GM06990 (cell line): ENCODE measurements around the gene PLA2G6.

Experiments
- DNase-seq: peaks from one replicate; pipeline ENCODE4 v3.0.0-alpha.2; 2011; ENCODE audit not compliant: insufficient read length; ENCODE audit errors: extremely low read depth
- H3K27me3 ChIP-seq: replicated peaks from 2 replicates; pipeline ENCODE4 v1.6.0; 2011; ENCODE audit warnings: low read length; ENCODE audit not compliant: control insufficient read depth, insufficient read depth
- H3K36me3 ChIP-seq: 2 replicates; pipeline ENCODE4 v1.5.1; 2011; ENCODE audit warnings: low read length; ENCODE audit not compliant: control insufficient read depth, insufficient read depth
- H3K4me3 ChIP-seq: replicated peaks from 2 replicates; pipeline ENCODE4 v1.5.1; 2011; ENCODE audit warnings: low read depth, mild to moderate bottlenecking, control low read depth, low read length
- TF ChIP-seq, protein P1 (sequence below): IDR thresholded peaks from 2 replicates; pipeline ENCODE4 v1.5.1; 2011; ENCODE audit warnings: low read length, control low read depth, mild to moderate bottlenecking, inconsistent platforms; ENCODE audit not compliant: insufficient read depth, poor library complexity, severe bottlenecking

The PLA2G6 gene

DNA sequence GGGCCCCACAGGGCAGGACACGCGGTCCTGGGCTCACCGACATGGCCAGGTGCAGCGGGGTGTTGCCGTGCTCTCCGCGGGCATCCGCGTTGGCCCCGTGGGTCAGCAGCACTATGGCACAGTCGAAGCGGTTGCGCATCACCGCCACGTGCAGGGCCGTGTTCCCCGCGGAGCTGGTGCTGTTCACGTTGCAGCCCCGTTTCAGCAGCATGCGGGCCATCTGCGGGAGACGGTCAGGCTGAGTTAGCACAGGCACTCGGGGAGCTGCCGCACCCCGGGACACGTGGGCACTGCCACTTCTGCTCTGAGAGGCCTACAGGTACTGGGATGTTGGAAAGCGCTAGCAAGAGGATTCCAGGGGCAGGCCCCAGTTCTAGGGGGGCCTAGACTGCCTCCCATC, 48.8 kb downstream of the PLA2G6 start:
- H3K4me3 ChIP-seq: no peak overlapping the region
- H3K36me3 ChIP-seq: peaks cover 5% of the 10 kb centered on the region
- no peaks in the 10 kb centered on the region for H3K27me3 ChIP-seq
- TF ChIP-seq, protein P1, sequence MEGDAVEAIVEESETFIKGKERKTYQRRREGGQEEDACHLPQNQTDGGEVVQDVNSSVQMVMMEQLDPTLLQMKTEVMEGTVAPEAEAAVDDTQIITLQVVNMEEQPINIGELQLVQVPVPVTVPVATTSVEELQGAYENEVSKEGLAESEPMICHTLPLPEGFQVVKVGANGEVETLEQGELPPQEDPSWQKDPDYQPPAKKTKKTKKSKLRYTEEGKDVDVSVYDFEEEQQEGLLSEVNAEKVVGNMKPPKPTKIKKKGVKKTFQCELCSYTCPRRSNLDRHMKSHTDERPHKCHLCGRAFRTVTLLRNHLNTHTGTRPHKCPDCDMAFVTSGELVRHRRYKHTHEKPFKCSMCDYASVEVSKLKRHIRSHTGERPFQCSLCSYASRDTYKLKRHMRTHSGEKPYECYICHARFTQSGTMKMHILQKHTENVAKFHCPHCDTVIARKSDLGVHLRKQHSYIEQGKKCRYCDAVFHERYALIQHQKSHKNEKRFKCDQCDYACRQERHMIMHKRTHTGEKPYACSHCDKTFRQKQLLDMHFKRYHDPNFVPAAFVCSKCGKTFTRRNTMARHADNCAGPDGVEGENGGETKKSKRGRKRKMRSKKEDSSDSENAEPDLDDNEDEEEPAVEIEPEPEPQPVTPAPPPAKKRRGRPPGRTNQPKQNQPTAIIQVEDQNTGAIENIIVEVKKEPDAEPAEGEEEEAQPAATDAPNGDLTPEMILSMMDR: no peak
- no peak for DNase-seq

DNA sequence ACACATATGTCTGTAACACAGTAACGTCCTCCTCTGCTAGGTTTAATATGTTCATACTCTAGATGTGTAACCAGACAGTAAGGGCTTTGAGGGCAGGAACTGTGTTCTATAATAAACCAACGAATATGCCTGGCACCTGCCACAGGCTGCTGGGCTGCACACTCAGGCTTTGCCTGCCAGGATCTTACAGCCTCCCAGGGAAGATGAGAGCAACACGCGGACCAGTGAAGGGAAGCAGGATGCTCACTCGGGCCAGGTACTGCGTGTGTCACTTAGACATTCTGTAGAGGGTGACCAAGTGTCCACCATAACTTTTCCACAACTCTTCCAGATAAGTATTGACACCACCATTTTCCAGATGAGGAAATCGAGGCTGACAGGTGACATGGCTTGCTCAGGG, 49.5 kb downstream of the PLA2G6 start:
- Histone ChIP-seq H3K36me3 (peaks cover 5% of the 10 kb centered on the region), H3K27me3 (no peaks in the 10 kb centered on the region), H3K4me3 (no peak overlapping the region)
- no peak for DNase-seq
- TF ChIP-seq, protein P1: no peak

DNA sequence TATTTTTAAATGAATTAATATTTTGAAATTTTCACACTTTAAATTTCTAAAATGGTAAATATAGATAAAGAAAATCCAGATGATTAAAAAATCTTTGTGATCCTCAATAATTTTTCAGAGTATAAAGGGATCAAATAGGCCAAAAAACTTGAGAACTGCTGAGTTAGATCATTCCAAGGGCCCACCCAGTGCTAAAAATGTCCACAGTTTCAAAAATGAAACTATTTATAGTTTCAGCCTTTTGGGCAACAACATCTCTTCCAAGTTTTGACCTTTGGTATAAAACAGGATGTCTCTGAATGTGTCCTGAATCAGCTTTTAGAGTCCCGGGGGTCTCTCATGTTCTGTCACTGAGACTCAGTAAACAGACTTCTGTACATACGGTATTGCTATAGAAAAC, 50.2 kb downstream of the PLA2G6 start:
- Histone ChIP-seq H3K27me3 (no peaks in the 10 kb centered on the region), H3K36me3 (peaks cover 5% of the 10 kb centered on the region), H3K4me3 (no peak overlapping the region)
- DNase-seq: no peak
- TF ChIP-seq, protein P1: no peak

DNA sequence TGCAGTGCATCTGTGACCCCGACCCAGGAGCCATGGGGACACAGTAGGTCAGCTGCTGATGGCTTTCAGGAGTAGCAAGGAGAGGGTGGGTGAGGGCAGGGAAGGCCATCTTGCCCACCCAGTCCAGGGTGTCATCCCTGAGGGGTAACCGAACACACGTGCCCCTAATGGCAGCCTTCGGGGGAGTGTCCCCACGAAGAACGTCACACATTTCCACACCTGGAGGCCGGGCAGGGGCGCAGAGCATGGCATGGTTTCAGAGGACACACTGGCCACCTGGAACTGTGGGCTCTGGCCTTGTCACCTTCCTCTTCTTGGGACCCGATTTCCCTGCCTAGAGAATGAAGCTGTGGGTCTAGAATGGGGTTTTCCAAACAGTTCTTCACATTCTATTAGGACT, 51.8 kb downstream of the PLA2G6 start:
- Histone ChIP-seq H3K27me3 (no peaks in the 10 kb centered on the region), H3K4me3 (no peak overlapping the region), H3K36me3 (peaks cover 6% of the 10 kb centered on the region)
- TF ChIP-seq, protein P1: no peak
- DNase-seq: no peak

DNA sequence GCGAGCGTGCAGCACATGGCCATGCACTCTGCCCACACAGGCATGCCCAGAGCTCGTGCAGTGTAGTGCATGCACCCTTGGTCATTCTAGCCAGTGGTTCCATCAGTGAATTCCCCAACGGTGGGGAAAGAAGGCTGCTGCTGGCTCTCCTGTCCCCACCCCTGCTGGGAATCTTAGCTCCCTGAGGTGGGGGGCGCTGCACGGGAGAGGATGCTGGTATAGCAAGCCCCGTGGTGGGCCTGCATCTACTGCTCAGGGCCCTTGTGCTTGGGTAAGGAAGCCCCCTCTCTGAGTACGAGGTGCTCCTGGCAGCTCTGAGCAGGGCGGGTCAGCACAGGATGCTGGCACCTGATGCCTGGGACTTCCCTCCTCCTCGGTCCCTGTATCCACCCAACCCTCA, 52.6 kb downstream of the PLA2G6 start:
- TF ChIP-seq, protein P1: no peak
- Histone ChIP-seq H3K36me3 (peaks cover 6% of the 10 kb centered on the region), H3K4me3 (no peak overlapping the region), H3K27me3 (no peaks in the 10 kb centered on the region)
- DNase-seq: no peak

DNA sequence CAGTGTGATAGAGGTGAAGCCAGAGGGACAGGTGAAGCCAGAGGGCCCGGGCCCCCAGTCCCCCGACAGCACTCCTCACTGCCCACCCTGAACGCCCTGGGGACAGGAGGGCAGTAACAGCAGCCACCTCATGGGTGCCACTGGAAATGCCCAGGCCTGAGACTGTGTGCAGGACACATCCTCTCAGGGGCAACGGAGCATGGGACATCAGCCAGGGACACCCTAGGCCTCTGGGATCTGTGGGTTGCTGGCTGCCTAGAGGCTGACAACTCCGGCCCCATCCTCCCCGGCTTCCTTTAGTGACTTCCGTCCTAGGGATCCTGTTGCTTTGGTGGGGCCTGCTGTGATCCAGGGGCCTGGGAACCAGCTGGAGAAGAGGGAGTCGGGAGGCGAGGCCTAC, 53.8 kb downstream of the PLA2G6 start:
- H3K27me3 ChIP-seq: no peaks in the 10 kb centered on the region
- H3K4me3 ChIP-seq: no peak overlapping the region
- TF ChIP-seq, protein P1: no peak
- H3K36me3 ChIP-seq: peaks cover 4% of the 10 kb centered on the region
- DNase-seq: no peak
